Measurements from ENCODE around the gene CACNA1E.
"Not testable (repeated sequence)": the region's sequence is repeated elsewhere in the genome, so short reads cannot be mapped to it uniquely, and the experiment has no call there.

CACNA1E gene

GRCh38 chr1:181812208-181812607 lies 328.9 kb downstream of the CACNA1E start:
- DNase-seq (ENCODE audit: low read depth in 2 of 2): no peak

GRCh38 chr1:181813266-181813665 lies 329.9 kb downstream of the CACNA1E start:
- no peak for DNase-seq (ENCODE audit: low read depth in 2 of 2)

- no peak for DNase-seq (ENCODE audit: low read depth in 2 of 2)
These were observed 333.3 kb downstream of the CACNA1E start for GRCh38 chr1:181816608-181817007.

- DNase-seq (ENCODE audit: low read depth in 2 of 2): no peak
These were observed 333.8 kb downstream of the CACNA1E start for GRCh38 chr1:181817091-181817490.

- DNase-seq (ENCODE audit: low read depth in 2 of 2): no peak
These were observed 335.1 kb downstream of the CACNA1E start for GRCh38 chr1:181818459-181818858.

GRCh38 chr1:181818943-181819342 lies 335.6 kb downstream of the CACNA1E start:
- DNase-seq (ENCODE audit: low read depth in 2 of 2): no peak

GRCh38 chr1:181821701-181822100 lies 338.4 kb downstream of the CACNA1E start:
- DNase-seq (ENCODE audit: low read depth in 2 of 2): no peak

- not testable (repeated sequence) for DNase-seq (ENCODE audit: low read depth in 2 of 2)
These were observed 349.0 kb downstream of the CACNA1E start for GRCh38 chr1:181832173-181832880.

- no peak for DNase-seq (ENCODE audit: low read depth in 2 of 2)
These were observed 362.8 kb downstream of the CACNA1E start for GRCh38 chr1:181846001-181846645.

GRCh38 chr1:181846681-181847080 lies 363.4 kb downstream of the CACNA1E start:
- DNase-seq (ENCODE audit: low read depth in 2 of 2): no peak

GRCh38 chr1:181849071-181849470 lies 365.8 kb downstream of the CACNA1E start:
- no peak for DNase-seq (ENCODE audit: low read depth in 2 of 2)

GRCh38 chr1:181854212-181854611 lies 370.9 kb downstream of the CACNA1E start:
- not testable (repeated sequence) for DNase-seq (ENCODE audit: low read depth in 2 of 2)

GRCh38 chr1:181855380-181855779 lies 372.1 kb downstream of the CACNA1E start:
- no peak for DNase-seq (ENCODE audit: low read depth in 2 of 2)
